SU-DHL-6 (cell line): ENCODE results near the gene ZCCHC17.

Experiments used
- H2AFZ ChIP-seq: fragments of 200-600 bp; sonication (generic); 2 replicates; pipeline ENCODE4 v1.6.1; 2014; ENCODE audit warnings: low read depth, mild to moderate bottlenecking, moderate library complexity, mixed read lengths, antibody characterized with exemption, low read length; ENCODE audit not compliant: severe bottlenecking
- H3F3A ChIP-seq: fragments of 200-600 bp; shearing (Covaris generic); 2 replicates; pipeline ENCODE4 v1.6.0; 2016; ENCODE audit warnings: antibody characterized with exemption, mild to moderate bottlenecking; ENCODE audit not compliant: insufficient read depth
- H3K27ac ChIP-seq: fragments of 200-600 bp; sonication (generic); 2 replicates; pipeline ENCODE4 v1.5.1; 2016; ENCODE audit warnings: low read depth, mild to moderate bottlenecking, low read length, moderate library complexity, mixed read lengths
- H3K27me3 ChIP-seq: fragments of 200-600 bp; sonication (generic), shearing (Covaris generic); 2 replicates; pipeline ENCODE4 v1.6.0; 2014; ENCODE audit warnings: mild to moderate bottlenecking, low read length
- H3K36me3 ChIP-seq: fragments of 200-600 bp; sonication (generic); 2 replicates; pipeline ENCODE4 v1.6.1; 2014; ENCODE audit warnings: mild to moderate bottlenecking, low read length, mixed read lengths
- H3K4me2 ChIP-seq: fragments of 300-600, 200-600 bp; shearing (Covaris generic), sonication (generic); 2 replicates; pipeline ENCODE4 v1.6.0; 2014; ENCODE audit warnings: low read length, low read depth, mild to moderate bottlenecking; ENCODE audit not compliant: poor library complexity, severe bottlenecking
- H3K4me3 ChIP-seq: fragments of 200-600 bp; sonication (generic); 2 replicates; pipeline ENCODE4 v1.5.1; 2014; ENCODE audit warnings: antibody characterized with exemption, low read length, mild to moderate bottlenecking, mixed read lengths; ENCODE audit not compliant: insufficient read depth, poor library complexity, severe bottlenecking
- H3K79me2 ChIP-seq: fragments of 200-600 bp; sonication (generic); 2 replicates; pipeline ENCODE4 v1.6.1; 2014; ENCODE audit warnings: mild to moderate bottlenecking, low read length, moderate library complexity; ENCODE audit not compliant: insufficient read depth
- H3K9ac ChIP-seq: fragments of 200-600 bp; sonication (generic); 2 replicates; pipeline ENCODE4 v1.7.0; 2014; ENCODE audit warnings: mild to moderate bottlenecking, low read length
- H3K9me2 ChIP-seq: fragments of 200-600 bp; sonication (generic); replicated peaks from 2 replicates; pipeline ENCODE4 v1.6.1; 2014; ENCODE audit warnings: low read length; ENCODE audit not compliant: insufficient read depth
- H3K9me3 ChIP-seq: fragments of 200-600 bp; sonication (generic); 2 replicates; pipeline ENCODE4 v1.6.1; 2014; ENCODE audit warnings: low read length, mixed read lengths; ENCODE audit not compliant: insufficient read depth
- H4K20me1 ChIP-seq: fragments of 200-600 bp; sonication (generic); 2 replicates; pipeline ENCODE4 v1.6.1; 2014; ENCODE audit warnings: low read depth, mild to moderate bottlenecking, antibody characterized with exemption, low read length, moderate library complexity, mixed read lengths
- CTCF ChIP-seq: fragments of 200-600 bp; sonication (generic); IDR thresholded peaks from one replicate; pipeline ENCODE4 v1.5.1; 2017; ENCODE audit warnings: antibody characterized with exemption, mild to moderate bottlenecking, low read length, moderate library complexity; ENCODE audit not compliant: insufficient read depth, poor library complexity, severe bottlenecking
- EZH2phosphoT487 ChIP-seq: fragments of 200-600 bp; sonication (generic), shearing (Covaris generic); conservative IDR thresholded peaks from 2 replicates; pipeline ENCODE4 v1.6.1; 2018; ENCODE audit warnings: mild to moderate bottlenecking, antibody characterized with exemption, low read length, moderate library complexity, mixed read lengths

Gene ZCCHC17

GRCh38 chr1:31289021-31289420 is 7.8 kb upstream of the ZCCHC17 start:
- TF ChIP-seq EZH2phosphoT487 (no peak), CTCF (no peak)
- no peak overlapping the region for H3K9ac ChIP-seq
- peaks cover 19% of the 10 kb centered on the region for H3K79me2 ChIP-seq
- no peaks in the 10 kb centered on the region for H3K9me2 ChIP-seq
- no peak overlapping the region for H3K27ac ChIP-seq
- H3K4me3 ChIP-seq, result no peak overlapping the region
- 0 out of 2 replicates have a peak, but pooled peaks cover 3% of the 10 kb centered on the region for H3F3A ChIP-seq
- H2AFZ ChIP-seq, result no peak overlapping the region
- H4K20me1 ChIP-seq, result no peaks in the 10 kb centered on the region
- H3K9me3 ChIP-seq, result no peaks in the 10 kb centered on the region
- H3K4me2 ChIP-seq, result no peak overlapping the region
- peaks cover 16% of the 10 kb centered on the region; the same call in 1 of the 2 replicates for H3K36me3 ChIP-seq
- H3K27me3 ChIP-seq, result no peaks in the 10 kb centered on the region

- peaks cover 81% of the 10 kb centered on the region for H3K79me2 ChIP-seq
- no peaks in the 10 kb centered on the region for H3F3A ChIP-seq
- no peaks in the 10 kb centered on the region for H3K27me3 ChIP-seq
- no peaks in the 10 kb centered on the region; the same call in 1 of the 2 replicates for H3K36me3 ChIP-seq
- H3K27ac ChIP-seq, result peak overlapping the region; percentile 66
- no peaks in the 10 kb centered on the region for H3K9me2 ChIP-seq
- peak overlapping the region; percentile 86 for H3K4me3 ChIP-seq
- peak overlapping the region; percentile 92 for H3K9ac ChIP-seq
- H3K9me3 ChIP-seq, result no peaks in the 10 kb centered on the region
- peak overlapping the region; percentile 77 for H3K4me2 ChIP-seq
- peak overlapping the region; percentile 61 for H2AFZ ChIP-seq
- H4K20me1 ChIP-seq, result no peaks in the 10 kb centered on the region
- TF ChIP-seq EZH2phosphoT487 (no peak), CTCF (no peak)
Measured at GRCh38 chr1:31295874-31296485, 852 bp upstream of the ZCCHC17 start.

DNA sequence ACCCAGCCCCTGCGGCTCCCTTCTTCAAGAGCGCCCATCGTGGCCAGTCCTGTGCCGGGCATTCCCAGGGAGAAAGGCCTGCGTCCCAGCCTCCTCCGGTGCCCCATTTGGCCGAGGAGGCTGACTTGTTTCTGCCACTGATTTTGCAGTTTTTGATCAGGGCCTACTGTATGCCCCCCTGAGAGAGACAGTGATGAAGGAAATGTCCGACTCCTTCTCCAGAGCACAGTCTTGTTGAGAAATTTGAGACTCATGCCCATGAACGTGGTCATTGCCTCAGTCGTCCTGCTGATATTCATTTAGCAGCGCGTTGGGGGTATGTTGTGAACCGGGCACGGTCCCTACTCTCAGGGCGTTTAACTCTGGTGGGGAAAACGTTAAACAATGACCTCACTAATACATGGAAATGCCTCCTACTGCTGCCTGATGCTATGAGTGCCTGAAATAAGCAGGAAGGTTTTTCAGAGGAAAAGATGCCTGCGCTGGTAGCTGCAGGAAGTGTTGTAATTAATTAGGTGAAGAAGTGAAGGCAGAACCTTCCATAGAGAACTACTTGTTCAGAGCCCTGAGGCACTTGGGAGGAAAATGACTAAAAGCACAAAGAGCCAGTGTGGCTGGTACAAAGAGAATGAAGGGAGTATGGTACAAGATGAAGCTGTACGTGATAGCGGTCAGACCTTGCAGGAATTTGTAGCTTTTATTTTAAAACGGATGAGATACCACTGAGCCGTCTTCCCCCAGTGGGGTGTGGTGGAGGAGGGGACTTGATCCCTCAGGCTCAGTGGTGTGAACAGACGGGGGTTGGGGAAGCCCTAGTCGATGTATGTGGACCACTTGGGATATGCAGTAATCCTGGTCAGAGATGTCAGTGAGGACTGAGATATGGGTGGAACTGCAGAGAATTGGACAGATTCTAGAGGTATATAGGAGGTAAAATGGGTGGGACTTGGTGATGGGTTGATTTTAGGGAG is 730 bp downstream of the ZCCHC17 start:
- no peaks in the 10 kb centered on the region for H4K20me1 ChIP-seq
- H3K27ac ChIP-seq, result peak overlapping the region; percentile 49
- H3K9ac ChIP-seq, result peak overlapping the region; percentile 95
- H3K36me3 ChIP-seq, result no peaks in the 10 kb centered on the region; the same call in 1 of the 2 replicates
- no peaks in the 10 kb centered on the region for H3F3A ChIP-seq
- no peak for TF ChIP-seq EZH2phosphoT487
- no peak for TF ChIP-seq CTCF
- no peaks in the 10 kb centered on the region for H3K9me2 ChIP-seq
- H3K27me3 ChIP-seq, result no peaks in the 10 kb centered on the region
- H3K79me2 ChIP-seq, result peaks cover 90% of the 10 kb centered on the region
- no peaks in the 10 kb centered on the region for H3K9me3 ChIP-seq
- peak overlapping the region; percentile 66 for H2AFZ ChIP-seq
- H3K4me2 ChIP-seq, result peak overlapping the region; percentile 88
- peak overlapping the region; percentile 87 for H3K4me3 ChIP-seq
